Activated CD8-positive, alpha-beta memory T cell treated with anti-CD3 and anti-CD28 coated beads for 36 hours (primary cell): Measurements from ENCODE around the gene RFX3. TPM values are rescaled to one million over a fixed set of nuclear protein-coding genes. Genes with fewer than 3 reads are reported as not detected.

ENCODE experiments used
- CTCF ChIA-PET: fragments of 350-600 bp; sonication (Branson Sonifier 250); formaldehyde crosslinking; loops from one replicate; lab custom pipeline; 2021; ENCODE audit warnings: antibody characterized with exemption; lab: Charles Lee
- POLR2A ChIA-PET: fragments of 350-600 bp; sonication (Branson Sonifier 250); formaldehyde crosslinking; loops from one replicate; lab custom pipeline; 2021; ENCODE audit warnings: antibody characterized with exemption; lab: Charles Lee
- total RNA-seq, 2 experiments: library from RNA; stranded (reverse); gene quantifications; one replicate each; pipeline ENCODE4 v1.2.3, GENCODE V29; 2021

The RFX3 gene
- total RNA-seq, 2 experiments from 2014 or later: 12.4 to 13.2 TPM

DNA sequence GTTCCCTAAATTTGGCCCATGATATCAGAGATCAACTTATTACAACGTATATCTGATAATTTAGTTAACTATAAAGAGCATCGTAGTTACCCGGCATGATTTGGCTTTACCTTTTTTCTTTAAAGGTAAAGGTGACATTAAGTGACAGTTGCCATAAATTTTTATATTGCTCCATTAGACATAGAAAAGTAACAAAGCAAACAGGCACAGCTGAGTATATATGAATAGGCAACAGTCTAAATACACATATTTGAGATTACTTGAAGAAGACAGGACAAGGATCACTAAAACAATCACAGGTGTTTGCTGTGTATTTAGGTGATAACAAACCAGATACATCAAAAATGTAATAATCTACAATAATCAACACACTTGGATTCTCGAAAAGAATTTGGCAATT is 34.8 kb downstream of the RFX3 start:
- ChIA-PET CTCF (no interaction called here), POLR2A (no interaction called here)

DNA sequence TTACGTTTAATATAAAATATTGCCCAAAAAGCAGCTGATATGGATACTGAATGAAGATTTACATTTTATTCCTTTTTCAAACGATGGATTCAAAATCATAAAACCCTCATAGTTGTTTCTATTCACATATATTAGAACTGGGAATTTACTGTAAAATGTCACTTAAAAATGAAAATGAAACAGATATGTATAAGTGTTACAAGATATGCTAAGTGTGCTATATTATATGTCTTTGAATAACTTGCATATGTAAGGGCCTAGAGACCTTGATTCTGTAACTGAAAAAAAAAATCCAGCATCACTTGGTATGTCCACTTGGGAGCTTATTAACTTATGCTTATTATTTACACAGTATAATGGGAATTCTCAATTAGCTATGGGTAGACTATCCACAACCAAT is 43.2 kb downstream of the RFX3 start:
- CTCF ChIA-PET: no interaction called here

DNA sequence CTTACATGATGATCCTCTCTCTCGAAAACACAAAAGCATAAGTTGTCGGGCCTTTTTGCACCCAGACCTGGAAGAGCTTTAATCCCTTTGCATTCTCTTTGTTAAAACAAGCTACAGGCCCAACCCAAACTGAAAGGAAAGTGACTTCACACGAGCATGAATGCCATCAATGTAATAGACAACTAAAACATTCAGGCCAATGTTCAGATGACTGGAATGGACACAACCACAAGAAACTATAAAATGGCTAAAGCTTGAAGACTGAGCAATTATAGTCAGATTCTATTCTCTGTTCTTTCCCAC is 45.5 kb downstream of the RFX3 start:
- POLR2A ChIA-PET: no interaction called here
- CTCF ChIA-PET: no interaction called here

More for the DNA sequence above, 43.2 kb downstream of the RFX3 start:
- POLR2A ChIA-PET: no interaction called here

DNA sequence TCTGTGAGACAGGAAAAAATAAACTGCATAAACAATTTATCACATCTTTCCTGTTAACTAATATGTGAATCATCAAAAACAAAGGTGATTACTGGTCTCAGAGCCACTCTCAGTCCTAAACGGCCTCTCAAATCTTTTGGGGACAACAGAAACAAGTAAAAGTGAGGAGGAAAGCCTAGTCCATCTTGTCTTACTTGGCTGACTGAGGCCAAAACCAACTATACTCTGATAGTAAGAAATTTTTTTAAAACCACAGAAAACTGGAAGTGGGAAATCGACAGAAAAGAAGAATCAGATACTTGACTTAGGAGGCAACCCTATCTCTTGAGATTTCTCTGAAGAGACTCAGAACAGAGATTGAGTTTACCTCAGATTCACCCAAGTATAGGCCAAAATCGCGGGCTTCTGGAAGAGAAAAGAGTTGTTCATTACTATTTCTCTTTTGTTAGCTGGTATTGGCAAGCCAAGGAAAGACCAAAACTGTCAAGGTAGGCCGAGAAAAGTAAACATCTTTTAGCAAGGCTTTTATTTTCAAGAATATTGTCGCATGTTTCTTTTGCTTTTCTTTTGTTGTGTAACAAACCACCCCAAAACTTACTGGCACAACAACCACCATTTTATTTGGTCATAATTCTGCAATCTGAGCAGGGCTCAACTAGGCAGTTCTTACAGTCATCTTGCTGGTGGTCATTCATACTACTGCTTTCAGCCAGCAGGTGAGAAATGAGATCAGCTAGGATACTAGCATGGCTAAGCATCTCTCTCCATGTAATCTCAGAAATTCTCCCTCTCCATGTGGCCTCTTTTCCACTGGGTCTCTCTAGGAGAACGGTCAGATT is 46.1 kb downstream of the RFX3 start:
- CTCF ChIA-PET: no interaction called here
- POLR2A ChIA-PET: no interaction called here

DNA sequence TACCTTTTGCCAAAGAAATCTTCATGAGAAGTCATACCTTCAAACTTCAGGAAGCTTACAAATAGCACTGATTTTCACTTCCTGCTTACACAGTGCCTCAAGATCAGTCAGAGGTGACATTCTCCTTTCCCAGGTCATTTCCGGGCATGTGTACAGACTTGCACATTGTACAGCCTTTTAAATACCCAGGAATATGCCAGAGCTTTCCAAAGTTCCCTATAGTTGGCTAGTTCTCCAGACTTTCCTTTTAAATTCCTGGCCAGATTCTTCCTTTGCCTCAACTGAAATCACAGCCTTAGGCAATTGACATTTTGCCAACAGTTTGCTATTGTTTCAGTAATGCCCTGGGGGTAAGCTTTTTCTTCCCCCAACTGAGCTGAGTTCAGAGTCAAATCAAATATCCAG is 47.2 kb downstream of the RFX3 start:
- POLR2A ChIA-PET: interaction anchor here (2.9 kb wide), 1 partner anchor 48 kb away, joined by 15 read pairs; the partner anchor contains the start of gene RFX3

DNA sequence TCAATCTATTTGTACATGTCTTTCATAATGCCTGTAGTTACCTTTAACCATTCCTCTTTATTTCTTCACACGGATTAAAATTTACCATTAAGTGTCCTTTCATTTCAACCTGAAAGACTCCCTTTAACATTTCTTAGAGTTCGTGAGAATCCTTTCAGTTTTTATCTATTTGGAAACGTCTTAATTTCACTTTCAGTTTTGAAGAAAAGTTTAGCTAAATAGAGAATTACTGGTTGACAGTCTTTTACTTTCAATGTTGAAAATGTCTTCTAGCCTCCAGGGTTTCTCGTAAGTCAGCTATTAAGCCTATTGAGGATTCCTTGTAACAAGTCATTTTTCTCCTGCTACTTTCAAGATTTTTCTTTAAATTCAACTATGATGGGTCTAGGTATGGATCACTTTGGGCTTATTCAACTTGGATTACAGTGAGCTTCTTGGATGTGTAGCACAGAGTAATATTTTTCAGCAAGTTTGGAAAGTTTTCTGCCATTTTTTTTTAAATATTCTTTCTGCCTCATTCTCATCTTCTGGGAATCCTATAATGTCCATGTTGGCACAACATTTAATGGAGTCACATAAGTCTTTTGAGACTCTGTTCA is 48.5 kb downstream of the RFX3 start:
- ChIA-PET CTCF (interaction anchor here (1.3 kb wide), 1 partner anchor 49 kb away, joined by 3 read pairs; no protein-coding TSS in a partner anchor), POLR2A (interaction anchor here (2.9 kb wide), 1 partner anchor 50 kb away, joined by 15 read pairs; the partner anchor contains the start of gene RFX3)

More for the DNA sequence above, 47.2 kb downstream of the RFX3 start:
- CTCF ChIA-PET: no interaction called here

DNA sequence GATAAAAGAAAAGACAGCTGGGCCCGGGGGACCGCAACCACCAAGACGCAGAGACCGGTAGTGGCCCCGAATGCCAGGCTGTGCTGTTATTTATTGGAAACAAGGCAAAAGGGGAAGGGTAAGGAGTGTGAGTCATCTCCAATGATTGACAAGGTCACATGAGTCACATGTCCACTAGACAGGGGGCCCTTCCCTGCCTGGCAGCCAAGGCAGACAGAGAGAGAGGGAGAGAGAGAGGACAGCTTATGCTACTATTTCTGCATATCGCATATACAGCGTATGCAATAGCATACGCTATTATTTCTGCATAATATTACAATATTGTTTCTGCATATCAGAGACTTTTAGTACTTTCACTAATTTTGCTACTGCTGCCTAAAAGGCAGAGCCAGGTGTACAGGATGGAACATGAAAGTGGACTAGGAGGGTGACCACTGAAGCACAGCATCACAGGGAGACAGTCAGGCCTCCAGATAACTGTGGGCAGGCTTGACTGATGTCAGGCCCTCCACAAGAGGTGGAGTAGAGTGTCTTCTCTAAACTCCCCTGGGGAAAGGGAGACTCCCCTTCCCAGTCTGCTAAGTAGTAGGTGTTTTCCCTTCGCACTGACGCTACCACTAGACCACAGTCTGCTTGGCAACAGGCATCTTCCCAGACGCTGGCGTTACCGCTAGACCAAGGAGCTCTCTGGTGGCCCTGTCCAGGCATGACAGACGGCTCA is 50.3 kb downstream of the RFX3 start:
- ChIA-PET CTCF (no interaction called here), POLR2A (interaction anchor here (1.0 to 2.9 kb wide), 2 partner anchors 42 to 51 kb away, joined by 3 to 15 read pairs; partner anchors contain the start of gene RFX3)

DNA sequence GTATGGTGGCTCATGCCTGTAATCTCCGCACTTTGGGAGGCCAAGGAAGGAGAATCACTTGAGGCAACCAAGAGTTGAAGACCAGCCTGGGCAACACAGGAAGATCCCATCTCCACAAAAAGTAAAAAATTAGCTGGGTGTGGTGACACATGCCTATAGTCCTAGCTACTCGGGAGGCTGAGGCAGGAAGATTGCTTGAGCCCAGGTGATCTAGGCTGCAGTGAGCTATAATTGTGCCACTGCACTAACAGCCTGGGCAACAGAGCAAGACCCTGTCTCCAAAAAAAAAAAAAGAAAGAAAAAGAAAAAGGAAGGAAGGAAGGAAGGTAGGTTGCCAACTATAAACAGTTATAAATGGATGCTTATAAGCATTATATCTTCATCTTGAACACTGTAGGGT is 51.0 kb downstream of the RFX3 start:
- POLR2A ChIA-PET: no interaction called here
- CTCF ChIA-PET: no interaction called here

DNA sequence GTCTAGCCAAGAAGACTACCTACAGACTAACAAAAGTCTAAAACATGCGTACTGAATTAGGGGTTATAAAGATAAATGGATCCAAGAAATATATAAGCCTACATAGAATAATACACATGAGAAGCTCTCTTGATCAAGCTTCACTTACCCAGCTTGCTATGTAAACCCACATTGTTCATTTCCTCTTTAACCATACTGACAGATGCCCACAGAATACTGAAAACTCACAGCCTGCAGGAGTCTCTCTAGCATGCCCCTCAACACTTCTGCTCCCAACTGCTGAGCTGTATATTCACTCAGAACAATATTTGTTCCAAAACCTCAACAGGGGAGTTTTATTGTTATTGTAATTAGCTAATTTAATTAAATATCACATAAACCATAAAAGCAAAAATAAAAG is 52.4 kb downstream of the RFX3 start:
- POLR2A ChIA-PET: no interaction called here

DNA sequence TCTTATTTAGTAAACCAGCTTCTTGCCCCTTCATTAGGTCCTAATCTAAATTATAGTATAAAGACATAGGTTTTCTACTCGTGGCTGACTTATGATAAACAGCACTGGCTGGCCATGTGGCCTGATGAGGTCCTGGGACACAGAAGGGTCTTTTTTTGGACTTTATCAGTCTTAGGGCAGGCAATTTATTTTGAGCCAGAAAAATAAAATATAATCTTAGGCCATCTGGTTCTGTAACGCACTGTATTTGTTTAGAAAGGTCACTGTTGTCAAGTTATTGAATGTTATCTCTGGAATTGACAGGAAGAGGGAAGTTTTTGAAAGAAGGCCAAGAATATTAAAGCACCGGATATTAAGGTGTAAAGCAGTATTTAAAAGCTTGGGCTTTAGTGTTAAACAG is 53.9 kb downstream of the RFX3 start:
- CTCF ChIA-PET: no interaction called here
- POLR2A ChIA-PET: no interaction called here

More for the DNA sequence above, 52.4 kb downstream of the RFX3 start:
- CTCF ChIA-PET: no interaction called here

DNA sequence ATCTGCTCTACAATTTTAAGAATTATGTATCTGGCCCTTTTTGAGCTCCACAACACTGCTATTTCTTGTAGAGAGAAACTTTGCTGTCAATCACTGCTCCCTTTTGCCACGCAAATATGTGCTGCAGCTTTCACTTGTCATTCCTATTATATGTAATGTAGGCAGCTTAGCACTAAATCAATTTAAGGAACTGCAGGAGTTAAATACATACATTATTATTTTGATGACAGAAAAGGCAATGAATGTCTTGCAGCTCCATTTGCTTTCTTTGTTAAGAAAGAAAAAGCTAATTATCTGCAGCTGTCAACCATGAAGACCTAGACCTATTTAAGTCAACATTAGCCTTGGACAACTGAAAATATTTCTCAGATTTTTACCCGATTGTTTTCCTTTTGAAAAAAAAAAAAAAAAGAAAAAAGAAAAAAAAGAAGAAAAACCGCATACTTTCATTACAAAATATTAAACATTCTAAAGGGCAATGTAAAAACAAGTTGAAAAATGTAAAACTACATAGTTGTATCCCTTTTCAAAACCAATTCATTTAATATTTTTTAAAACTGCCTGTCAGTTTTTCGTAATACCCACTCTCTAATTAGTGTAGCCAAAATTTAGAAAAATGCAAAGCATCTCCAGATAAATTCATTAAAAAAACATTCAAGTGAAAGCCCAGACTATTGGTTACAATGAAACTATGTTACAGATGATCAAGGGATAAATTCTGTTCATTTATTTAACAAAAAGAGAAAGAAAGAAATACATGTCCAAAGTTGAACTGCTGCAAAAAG is 57.2 kb downstream of the RFX3 start:
- ChIA-PET POLR2A (interaction anchor here (1.5 kb wide), 1 partner anchor 58 kb away, joined by 4 read pairs; no protein-coding TSS in a partner anchor), CTCF (interaction anchor here (0.5 to 0.7 kb wide), 2 partner anchors 137 to 441 kb away, joined by 3 to 4 read pairs; no protein-coding TSS in a partner anchor)

DNA sequence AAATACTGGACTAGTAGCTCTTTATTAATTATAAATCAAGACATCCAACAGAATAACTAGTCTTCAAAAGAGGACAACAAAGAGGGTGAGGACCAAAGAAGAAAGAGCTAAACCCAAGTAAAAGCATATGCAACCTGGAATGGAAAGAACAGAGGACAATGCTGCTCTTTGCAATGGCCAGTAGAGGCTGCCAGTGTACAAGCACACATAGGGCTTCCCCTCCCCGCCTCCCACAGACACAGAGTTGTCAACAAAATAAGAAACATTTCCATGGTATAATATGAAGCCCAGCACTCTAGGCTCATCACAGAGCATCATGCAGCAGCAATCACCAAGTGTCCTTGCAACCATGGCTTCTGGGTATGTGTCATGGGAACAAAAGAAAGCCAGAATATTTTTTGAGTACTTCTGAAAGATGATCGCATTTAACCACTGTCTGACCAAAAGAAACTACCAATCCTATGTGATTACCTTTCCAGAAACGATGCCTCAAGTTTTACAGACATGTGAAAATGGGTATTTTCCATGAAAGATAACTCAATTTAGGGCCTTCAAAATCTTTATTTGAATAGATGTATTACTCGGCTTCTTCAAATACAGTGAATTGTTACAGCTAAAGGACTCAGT is 58.1 kb downstream of the RFX3 start:
- ChIA-PET CTCF (interaction anchor here (0.5 to 0.7 kb wide), 3 partner anchors 9 to 138 kb away, joined by 3 read pairs; no protein-coding TSS in a partner anchor), POLR2A (interaction anchor here (1.5 kb wide), 1 partner anchor 59 kb away, joined by 4 read pairs; no protein-coding TSS in a partner anchor)

DNA sequence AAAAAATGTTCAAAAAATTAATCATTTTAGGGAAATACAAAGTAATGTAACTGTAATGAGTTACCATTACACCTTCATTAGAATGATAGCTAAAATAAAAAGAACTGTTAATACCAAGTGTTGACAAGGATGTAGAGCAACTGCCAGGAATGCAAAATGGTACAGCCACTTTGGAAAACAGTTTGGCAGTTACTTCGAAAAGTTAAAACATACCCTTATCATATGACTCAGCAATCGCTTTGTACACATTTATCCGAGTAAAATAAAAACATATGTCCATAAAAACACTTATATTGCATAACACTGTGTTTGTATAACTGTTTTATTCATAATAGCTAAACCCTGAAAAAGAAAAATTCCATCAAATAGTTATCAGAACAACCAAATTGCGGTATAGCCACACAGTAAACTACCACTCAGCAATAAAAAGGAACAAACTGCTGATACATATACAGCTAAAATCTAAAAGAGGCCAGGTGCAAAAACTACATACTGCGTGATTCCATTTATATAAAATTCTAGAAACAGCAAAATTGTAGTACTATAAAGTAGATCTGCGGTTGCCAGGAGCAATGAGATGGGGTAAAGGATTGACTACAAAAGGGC is 61.7 kb downstream of the RFX3 start:
- POLR2A ChIA-PET: no interaction called here

DNA sequence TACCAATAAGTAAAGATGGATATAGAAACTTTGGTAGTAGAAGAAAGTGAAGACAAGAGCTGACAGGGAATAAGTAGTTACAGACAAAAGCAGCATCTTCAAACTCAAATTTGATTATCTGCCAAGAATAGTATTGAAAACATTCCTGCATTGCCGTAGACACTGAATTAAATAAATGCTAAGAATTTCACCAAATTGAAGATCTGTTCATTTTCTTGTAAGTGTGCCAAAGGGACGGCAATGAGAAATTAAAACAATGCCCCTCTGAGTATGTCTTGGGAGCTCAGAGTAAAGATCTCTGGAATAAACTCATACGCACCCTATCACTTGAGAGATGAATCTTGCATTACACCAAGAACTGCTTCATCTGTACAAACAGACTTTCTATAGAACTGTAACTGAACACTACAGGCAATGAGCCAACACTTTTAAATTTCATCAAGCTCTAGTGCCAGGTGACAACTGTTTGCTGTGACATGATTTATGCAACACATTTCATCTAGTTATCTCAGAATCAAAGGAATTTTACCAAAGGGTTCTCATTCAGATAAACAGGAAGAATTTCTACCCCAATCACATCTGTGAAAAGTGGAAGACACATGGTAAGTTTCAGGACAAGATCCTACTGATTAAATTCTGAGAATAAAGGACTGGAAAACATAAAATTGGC is 66.9 kb downstream of the RFX3 start:
- ChIA-PET CTCF (interaction anchor here (0.9 kb wide), 1 partner anchor 8 kb away, joined by 3 read pairs; no protein-coding TSS in a partner anchor), POLR2A (no interaction called here)

More for the DNA sequence above, 61.7 kb downstream of the RFX3 start:
- CTCF ChIA-PET: interaction anchor here (1.1 kb wide), 1 partner anchor 73 kb away, joined by 3 read pairs; no protein-coding TSS in a partner anchor

DNA sequence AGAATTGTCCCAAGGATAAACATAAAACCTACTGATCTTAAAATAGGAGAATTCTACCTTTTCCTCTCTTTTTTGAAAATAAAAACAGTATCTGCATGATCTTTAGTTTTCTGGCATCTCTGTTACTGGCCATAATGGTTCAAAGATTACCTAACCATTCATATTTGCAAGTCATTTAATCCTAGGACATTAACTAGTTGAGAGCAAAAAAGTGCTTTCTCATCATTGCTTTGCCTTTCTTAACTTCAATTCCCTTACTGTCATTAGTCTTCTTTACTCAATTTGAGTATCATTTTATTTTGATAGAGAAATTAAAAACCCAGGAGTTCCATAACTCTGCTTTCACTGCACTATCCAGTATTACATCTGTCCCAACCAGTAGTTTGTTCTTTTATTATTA is 68.6 kb downstream of the RFX3 start:
- ChIA-PET POLR2A (no interaction called here), CTCF (interaction anchor here (0.7 kb wide), 1 partner anchor 373 kb away, joined by 4 read pairs; no protein-coding TSS in a partner anchor)

DNA sequence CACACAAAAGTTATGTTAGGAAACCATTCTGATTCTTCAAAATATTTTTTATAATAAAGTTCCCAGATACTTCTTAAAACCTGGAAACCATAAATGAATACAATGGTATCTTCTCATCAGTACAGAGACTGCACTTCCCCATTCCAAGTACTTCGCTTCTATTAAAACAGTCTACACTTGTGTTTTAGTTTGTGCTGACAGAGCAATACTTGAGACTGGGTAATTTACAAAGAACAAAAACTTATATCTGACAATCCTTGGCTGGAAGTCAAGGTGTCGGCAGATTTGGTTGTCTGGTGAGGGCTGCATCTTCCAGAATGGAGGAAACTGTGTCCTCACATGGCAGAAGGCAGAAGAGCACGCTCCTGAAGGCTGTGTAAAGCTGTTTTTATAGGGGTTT is 70.1 kb downstream of the RFX3 start:
- POLR2A ChIA-PET: no interaction called here

DNA sequence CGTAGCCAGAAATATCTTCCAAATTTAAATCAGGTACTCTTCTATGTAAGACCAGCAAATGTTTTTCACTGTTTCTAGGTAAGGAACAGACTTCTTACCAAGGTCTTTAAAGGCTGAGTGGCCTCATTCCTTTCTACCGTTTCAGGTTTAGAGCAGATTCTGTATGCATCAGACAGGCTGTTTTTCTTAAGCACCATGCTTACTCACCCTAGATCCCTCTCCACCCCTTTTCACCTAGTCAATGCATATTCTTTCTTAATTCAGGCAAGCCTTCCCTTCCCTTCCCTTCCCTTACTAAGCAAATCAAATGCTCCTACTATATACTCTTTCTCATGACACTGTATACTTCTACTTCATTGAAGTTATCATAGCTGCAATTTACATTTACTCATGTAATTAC is 70.7 kb downstream of the RFX3 start:
- POLR2A ChIA-PET: no interaction called here
- CTCF ChIA-PET: no interaction called here

More for the DNA sequence above, 70.1 kb downstream of the RFX3 start:
- CTCF ChIA-PET: no interaction called here
